B cell (primary cell): ENCODE results near the gene ZNF789.

Experiments used
- EZH2 ChIP-seq: IDR thresholded peaks from 2 replicates; pipeline ENCODE4 v1.6.1; 2012; ENCODE audit warnings: borderline replicate concordance, low read depth, mild to moderate bottlenecking, moderate library complexity, low read length; ENCODE audit not compliant: insufficient read depth, poor library complexity, severe bottlenecking
- TF ChIP-seq, protein P1 (sequence below): fragments of 200-600 bp; IDR thresholded peaks from one replicate; pipeline ENCODE4 v1.8.0; 2022; ENCODE audit warnings: antibody characterized with exemption, mild to moderate bottlenecking

- TF ChIP-seq, protein P1, sequence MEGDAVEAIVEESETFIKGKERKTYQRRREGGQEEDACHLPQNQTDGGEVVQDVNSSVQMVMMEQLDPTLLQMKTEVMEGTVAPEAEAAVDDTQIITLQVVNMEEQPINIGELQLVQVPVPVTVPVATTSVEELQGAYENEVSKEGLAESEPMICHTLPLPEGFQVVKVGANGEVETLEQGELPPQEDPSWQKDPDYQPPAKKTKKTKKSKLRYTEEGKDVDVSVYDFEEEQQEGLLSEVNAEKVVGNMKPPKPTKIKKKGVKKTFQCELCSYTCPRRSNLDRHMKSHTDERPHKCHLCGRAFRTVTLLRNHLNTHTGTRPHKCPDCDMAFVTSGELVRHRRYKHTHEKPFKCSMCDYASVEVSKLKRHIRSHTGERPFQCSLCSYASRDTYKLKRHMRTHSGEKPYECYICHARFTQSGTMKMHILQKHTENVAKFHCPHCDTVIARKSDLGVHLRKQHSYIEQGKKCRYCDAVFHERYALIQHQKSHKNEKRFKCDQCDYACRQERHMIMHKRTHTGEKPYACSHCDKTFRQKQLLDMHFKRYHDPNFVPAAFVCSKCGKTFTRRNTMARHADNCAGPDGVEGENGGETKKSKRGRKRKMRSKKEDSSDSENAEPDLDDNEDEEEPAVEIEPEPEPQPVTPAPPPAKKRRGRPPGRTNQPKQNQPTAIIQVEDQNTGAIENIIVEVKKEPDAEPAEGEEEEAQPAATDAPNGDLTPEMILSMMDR: no peak
- no peak for TF ChIP-seq EZH2
Measured at GRCh38 chr7:99465421-99465768, 7.3 kb upstream of the ZNF789 start.
